IPS-NIHi11 (cell line): ENCODE results near the gene ADAMTS19.

Experiments
- DNase-seq: peaks from one replicate; pipeline ENCODE4 v3.0.0; 2012; ENCODE audit warnings: mixed read lengths, low spot score

ADAMTS19 gene

DNA sequence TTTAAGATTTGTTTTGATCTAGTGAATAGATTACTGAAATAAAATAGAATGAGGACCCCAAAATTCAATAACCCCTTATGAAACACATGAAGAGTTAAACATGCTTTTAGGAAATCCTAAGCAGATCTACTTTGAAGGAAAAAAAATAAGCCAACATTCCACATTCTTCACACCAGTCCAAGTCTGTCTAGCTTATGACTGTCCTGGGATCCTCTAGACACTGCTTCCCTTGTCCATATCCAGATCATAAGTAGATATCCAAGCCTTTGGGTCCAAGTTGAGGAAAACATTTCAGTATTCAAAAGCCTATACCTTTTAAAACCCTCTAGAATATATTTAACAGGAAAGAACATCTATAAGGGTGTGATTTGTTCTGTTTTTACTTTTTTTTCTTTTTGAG lies 228.9 kb downstream of the ADAMTS19 start:
- DNase-seq = no peak

DNA sequence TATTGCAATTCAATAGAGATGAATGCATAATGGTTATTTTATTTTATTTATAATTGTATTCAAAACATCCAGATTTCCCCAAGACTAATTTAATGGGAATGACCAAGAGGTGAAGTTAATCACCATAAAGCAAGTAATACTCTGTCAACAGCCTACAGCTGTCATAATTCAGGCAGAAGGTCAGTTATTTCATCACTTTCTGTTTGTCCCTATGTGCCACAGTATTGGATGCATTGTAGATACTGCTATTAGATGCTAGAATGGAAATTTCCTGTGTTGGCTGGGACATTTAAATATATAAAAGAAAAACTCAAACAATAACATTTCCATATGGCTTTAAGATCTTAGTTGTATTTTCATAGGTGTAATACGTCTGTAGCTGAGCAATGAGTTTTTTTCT lies 231.1 kb downstream of the ADAMTS19 start:
- no peak for DNase-seq

DNA sequence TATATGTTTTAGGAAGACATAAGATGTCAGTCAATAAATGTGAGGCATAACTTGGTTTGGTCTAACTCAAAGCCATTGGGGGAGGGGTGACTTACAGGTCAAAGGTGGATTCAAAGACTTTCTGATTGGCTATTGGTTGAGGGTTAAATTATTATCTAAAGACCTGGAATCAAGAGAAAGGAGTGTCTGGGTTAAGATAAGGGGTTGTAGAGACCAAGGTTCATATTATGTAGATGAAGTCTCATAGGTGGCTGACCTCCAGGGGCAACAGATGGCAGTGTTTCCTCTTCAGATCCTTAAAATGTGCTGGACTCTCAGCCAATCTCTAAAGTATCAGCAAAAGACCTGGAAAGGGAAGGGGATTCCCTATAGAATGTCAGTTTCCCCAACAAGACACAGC lies 236.5 kb downstream of the ADAMTS19 start:
- DNase-seq = no peak

DNA sequence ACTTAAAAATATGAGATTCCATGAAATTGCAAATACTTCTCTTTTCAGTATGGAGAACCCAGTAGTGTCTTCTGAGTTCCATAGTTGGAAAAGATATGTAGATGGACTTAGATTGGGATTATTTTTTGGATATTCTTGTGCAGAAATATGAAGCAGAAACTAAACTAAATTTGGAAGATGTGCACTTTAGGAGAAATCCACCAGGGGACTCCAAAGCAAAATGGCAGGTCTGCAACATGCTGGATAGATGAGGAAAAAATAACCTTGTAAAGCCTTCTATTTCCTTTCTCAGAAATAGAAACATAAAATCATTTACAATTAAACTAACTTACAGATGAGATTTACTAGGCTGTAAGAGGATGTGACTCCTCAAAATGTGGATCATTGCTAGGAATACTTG lies 238.6 kb downstream of the ADAMTS19 start:
- no peak for DNase-seq

DNA sequence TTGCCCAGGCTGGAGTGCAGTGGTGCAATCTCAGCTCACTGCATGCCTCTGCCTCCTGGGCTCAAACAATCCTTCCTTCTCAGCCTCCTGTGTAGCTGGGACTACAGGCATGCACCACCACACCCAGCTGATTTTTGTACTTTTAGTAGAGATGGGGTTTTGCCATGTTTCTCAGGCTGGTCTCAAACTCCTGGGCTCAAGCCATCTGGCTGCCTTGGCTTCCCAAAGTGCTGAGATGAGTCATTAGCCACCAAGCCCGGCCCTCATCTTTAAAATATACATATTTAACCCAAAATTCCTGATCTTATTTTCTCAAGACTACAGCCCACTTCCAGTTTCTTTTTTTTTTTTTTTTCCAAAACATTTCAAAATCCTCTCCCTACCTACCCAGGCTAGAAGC lies 256.1 kb downstream of the ADAMTS19 start:
- DNase-seq = no peak

DNA sequence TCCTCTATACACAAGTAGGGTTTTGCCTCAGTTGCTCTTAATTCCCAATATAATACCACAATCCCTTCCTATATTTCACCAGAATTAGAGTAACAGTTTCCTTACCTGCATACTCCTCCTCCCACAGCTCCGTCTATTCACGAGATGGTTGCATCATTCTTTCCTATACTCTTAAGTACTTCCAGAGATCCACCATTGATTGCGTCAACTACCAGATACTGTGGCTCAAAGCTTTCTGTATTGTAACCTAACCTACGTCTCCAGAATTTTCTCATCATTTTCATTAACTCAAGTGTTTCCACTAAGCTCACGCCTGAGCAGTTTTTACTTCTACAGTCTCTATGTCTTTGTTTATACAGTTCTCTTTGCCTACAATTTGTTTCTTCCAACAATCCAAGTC lies 256.6 kb downstream of the ADAMTS19 start:
- DNase-seq = no peak

DNA sequence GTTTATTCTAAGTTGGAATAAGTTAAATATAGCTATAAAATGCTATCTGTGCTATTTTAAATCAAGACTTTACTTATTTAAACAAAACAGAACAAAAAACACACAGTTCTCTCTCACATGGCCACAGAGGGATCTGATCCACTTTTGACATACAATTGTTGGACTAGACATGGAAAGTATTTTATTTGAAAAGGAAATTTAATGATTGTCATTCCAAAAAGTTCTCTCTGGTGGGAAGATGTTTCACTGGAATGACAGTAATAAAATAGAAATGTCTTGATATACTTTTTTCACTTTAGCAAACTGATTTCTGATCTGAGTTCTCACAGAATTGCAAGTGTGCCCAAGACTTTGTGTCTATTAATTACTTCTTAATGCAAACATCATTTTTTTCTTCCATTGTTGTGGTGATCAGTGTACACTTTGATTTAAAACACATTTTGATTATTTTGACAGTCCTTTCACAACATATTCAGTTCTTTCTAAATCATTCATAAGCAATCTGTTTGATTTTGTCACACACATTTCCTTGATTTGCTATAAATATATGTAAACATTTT lies 257.7 kb downstream of the ADAMTS19 start:
- DNase-seq = no peak

DNA sequence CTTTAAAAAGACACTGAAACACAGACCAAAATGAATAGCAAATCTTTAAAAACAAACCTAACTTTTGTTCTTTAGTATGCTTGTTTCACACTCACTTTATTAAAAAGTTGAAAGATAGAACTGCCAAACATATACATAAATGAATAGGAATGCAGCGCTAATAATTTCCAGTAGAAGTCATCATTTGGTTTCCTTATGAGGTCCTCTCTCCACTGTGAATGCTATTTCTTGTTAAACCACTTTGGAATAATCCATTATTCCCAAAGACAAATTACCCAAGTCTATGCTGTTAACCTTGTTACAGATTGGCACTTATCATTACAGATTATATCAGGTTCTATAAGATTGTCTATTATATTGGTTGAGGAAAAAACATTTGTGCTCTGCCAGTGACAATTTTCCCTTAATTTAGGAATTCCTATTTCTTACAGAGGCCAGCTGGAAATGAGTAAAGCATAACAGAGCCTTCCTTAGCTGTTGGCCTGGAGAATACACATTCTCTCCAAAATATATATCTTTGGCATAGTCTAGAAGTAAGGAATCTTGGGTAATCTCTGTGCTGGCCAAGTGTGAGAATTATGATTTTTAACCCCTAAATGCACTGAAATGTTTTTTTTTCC lies 258.5 kb downstream of the ADAMTS19 start:
- DNase-seq = no peak

DNA sequence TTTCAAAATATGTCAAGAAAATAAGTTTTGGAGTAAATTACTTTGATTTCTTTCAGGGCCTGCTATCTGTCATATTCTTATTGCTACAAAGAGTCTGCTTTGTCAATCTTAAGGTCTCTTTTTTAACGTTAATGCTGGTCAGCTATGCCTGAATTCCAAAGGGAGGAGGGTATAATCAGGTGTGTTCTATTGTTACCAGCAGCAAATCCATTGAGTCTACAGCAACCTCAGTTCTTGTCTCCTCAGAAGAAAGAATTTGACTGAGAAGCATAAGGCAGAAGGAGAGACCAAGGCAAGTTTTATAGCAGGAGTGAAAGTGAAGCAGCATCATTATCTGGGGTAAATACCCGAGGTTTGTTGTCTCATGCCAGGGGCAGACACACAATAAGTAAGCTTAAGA lies 264.1 kb downstream of the ADAMTS19 start:
- DNase-seq = no peak

DNA sequence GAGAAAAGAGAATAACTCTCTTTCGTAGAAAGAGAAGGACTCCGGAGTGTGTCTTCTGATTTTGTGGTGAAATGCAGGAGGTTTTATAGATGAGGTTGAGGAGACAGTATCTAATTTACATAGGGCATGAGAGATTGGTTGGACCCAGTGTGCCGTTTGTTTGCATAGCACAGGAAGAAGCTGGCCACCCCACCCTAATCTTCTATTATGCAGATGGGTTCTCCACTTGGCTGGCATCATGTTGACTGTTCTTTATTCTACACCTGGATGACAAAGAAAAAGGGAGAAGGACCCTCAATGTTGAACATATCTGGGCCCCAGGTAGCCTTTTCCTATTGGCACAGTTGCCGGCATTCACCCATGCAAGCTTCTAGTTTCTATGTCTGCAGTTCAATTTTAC lies 264.5 kb downstream of the ADAMTS19 start:
- DNase-seq = no peak

DNA sequence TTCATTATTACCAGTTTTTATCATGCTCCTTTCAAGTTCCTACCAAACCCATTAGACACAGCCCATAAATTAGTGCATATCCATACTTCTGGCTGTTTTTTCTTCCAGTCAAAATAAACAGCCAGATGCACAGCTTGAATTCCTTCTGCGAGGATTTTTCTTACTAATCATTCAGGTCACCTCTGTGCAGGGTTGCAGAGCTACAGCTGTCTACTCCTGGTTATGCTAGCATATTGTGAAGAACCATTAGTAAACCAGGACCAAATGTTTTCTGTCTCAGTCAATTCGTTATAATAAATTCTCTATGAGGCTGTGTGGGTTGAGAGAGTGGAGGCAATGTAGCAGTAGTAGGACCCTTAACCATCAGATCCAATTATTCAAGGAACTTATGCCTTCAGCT lies 279.7 kb downstream of the ADAMTS19 start:
- no peak for DNase-seq

DNA sequence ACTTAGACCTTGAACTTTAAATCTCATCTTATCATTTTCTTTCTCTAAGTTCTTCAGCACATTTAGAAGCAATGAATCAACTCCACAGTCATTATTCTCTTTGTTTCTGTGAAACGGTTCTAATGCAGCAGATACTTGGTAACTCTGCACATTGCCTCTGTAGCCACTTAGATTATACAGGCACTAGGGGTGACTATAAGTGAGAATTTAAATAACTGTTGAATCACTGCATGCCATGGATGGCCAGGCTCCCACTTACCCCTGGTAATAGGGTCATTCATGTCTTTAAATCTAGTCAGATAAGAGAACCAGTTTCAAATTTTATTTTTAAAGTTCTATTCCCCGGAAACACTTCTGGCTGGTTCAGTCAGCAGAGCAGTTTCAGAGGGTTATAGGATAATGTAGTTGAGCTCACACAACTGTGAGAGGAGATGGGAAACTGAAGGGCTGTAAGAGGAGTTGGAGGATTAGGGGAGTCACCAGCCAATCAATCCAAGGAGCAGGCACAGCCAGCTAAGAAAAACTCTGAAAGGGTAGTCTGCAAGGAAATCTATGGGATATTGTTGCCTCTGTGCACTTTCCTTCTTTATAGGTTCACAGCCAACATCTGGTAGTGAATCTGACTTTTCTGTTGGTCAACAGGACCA lies 283.6 kb downstream of the ADAMTS19 start:
- no peak for DNase-seq

DNA sequence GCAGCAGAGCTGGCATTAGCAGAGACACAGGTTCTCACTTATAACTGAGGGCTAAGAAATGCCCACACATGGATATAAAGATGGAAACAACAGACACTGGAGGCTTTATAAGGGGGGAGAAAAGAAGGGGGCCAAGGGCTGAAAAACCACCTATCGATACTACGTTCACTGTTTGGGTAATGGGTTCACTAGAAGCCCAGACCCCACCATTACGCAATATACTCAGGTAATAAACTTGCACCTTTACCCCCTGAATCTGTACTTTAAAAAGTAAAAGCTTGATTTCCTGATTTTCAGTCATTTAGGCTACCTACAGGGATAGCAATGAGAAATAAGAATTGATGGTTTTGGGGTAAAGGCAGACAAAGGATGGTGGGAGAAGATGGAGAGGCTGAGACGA lies 285.9 kb downstream of the ADAMTS19 start:
- DNase-seq = no peak

DNA sequence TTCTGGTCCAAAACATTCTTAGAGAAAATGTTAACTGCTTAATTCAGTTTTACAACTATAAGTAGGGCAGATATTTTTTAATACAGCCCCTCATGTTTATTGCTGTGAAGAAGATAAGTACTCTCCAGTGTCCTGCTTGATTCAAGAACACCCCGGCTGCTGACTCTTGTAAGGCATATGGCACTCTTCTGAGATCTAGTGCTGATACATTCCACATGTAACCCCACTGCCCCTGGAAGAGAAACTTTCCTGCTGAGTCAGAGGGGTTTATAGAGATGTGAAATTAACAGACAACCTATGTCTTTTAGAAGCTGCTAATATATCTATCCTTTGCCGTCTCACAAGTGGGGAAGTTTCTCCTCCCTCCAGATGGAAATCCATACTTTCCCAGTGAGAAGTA lies 286.8 kb downstream of the ADAMTS19 start:
- DNase-seq = no peak

DNA sequence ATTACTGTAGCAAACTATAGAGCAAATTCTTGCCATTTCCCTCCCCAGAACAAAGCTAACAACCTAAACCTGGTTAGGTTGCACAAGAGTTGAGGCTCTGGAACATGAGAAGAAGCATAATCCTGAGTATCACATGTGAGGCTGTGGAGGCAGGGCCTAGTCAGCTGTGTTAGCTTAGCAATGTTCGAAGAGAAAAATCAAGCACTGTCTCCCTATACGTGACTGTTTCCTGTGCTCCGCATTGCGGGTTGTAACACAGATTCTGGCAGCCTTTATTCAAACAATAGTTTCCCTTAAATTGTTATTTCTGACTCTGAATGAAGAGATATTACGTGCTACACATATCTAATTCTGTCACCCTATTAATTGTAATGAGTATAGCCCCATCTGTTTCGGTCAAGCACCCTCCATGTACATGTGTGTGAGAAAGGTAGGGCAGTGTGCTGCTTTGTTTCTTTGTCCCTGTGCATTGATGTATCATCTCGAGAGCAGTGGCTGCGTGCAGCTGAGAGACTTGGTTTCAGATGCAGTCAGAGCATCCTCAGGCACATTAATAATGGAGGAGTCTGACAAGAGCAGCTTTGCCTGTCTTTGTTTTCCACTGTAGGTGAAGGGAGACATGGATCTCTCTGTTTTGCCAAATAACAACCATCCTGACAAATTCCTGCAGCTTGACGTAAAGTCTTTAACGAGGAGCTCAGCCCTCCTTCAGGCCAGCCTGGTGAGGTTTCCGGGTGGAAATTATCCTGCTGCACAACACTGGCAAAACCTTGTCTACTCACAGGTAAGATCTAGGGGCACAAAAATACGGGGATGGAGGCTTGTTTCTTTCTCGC lies 287.7 kb downstream of the ADAMTS19 start, which contains the start of gene MINAR2:
Gene MINAR2, plus strand, starts transcription at position 523 of the 836 bp plus-strand sequence. Its CDS starts 97 bp downstream, at position 620.
- no peak for DNase-seq

DNA sequence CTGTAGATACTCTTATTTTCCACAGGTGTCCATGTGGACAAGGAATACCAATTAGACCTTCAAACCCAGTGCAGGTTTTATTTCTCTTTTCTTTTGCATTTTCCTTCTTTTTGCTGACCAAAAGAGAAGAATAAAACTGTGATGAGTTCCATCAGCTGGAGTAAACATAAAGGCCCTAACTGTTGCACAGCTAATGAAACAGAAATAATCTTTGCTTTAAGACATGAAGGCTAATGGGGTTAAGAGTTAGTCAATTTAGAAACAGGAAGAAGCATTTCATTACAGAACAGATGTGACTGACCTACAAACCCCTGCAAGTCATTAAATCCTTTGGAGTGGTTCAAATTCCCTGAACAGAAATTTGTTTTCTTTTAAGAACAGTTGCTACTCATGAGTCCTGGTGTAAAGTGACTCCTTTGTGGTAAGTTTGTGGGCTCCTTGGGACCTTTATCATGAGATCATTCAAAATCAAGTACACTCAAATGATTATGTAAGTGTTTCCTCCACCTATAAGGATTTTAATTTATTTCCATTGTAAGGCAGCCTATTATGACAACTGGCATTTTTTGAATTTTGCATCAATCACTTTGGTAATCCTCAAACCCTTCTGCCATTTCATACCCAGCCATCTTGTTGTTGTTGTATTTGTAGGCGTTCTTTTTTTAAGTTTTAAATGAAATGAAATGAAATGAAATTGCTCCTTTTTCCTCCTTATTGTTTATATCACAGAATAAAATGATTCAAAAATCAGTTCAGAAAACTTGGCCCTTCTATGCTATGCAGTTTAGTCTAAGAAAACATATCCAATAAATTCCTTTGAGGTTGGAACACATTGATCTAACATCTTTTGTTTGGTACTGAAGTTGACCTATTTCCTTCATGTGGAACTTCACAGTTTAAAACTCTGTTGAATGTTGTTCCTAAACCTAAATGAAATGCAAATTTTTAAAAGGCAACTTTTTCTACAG lies 289.1 kb downstream of the ADAMTS19 start:
- DNase-seq = no peak

DNA sequence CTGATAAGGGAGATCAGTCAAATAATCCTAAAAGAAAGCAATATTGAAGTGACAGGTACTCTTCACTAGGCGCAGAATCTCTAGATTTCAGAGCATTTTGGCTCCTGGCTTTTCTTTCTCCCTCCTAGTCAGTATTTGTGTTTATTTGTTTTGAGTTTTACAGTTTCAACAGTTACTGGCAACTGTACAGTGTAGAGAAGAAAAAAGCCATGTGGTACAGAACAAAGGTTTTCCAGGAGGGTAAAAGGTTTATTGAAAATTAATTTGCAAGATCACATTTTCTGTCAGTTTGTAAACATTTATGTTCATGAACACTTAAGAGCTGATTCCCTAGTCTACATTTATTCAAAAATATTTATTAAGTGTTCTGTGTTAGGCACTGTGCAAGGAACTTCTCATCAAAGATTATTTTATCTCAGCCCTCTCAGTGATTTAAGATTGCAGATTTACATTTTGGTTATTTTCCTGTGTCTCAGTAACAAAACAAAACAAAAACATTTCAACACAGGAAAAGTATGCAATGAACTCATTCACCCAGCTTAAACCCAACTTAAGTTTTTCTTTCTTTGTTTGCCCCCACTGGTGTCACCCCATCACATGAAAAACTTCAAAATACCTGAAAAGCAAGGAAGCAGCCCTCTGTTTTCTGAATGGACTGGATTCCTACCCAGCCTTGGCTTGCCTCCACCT lies 300.7 kb downstream of the ADAMTS19 start:
- no peak for DNase-seq

DNA sequence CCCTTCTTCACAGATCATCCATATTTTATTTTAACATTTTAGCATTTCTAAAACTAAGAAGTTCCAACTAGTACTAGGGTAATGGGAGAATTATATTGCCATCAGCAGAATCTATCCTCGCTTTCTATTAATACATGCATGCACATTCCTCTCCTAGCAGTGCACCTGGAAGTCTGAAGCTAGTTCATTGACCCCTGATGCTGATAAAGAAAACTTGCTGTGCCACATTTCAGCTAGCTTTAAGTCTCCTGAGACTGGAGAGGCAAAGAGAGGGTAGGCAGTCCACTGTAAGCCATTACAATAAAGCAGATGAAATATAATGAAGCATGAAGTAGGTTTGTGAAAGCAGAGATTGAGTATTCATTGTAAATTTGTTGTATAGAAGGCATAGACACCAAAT lies 303.6 kb downstream of the ADAMTS19 start:
- DNase-seq = no peak

DNA sequence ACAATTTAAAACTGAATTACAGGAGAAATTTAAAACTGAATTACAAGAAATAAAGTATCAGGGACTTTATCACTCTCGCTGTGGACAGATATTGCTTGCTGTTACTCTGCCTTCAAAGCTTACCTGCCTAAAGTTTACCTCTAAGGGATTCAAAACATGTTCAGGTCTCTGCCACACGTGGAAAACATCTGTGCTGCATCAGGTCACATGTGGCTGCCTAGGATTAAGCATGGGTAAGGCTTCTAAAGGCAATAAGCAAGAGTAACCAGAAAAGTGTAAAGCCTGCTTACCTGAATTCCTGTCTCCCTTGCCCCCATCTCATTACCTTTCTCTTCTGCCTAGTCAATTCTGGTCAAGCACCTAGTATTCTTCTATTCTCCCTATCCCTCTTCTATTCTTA lies 306.7 kb downstream of the ADAMTS19 start:
- no peak for DNase-seq

DNA sequence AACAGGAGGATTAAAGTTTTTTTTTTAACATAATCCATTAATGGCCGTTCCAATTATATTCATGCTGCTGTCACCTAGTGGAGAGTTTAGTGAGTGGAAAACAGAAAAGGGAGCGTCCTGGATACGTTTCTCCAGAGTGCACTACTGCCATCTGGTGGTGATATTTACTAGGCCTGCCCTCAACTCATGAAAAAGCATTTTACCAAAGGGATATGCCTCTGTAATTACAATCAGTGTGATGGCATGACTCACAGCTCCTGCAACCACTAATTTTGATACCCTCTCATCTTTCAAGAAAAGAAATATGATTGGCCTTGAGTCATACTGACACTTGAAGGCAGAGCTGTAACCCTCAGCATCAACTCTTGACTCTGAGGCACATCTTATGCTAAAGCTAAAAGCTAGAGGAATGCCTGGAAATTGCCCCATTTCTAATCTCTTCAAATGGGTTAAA lies 307.9 kb downstream of the ADAMTS19 start:
- DNase-seq = peak; percentile 69

DNA sequence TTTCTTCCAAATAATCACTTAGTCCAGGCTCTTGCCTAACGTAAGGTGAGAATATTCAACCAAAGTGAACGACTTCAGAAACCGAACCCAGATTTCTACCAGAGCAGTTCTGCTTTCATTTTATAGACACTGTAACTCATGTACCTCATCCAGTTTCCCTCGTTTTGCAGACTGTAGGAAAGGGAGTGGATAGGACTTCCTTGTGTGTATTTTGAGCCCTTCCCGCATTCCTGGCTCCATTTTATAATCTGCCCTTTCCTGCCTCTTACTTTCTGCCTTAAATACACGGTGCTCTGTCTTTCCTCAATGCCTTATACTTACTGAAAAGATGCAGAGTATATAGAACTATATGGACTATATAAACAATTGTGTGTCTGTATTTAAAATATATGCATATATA lies 308.6 kb downstream of the ADAMTS19 start:
- no peak for DNase-seq
